H1 (cell line): Measurements from ENCODE around the gene SEC11A. TPM values are rescaled to one million over a fixed set of nuclear protein-coding genes. Genes with fewer than 3 reads are reported as not detected.
"Not testable (repeated sequence)": the region's sequence is repeated elsewhere in the genome, so short reads cannot be mapped to it uniquely, and the experiment has no call there.

Source experiments
- CTCF ChIA-PET: fragments of 300-600 bp; sonication (Branson Sonifier 250); formaldehyde crosslinking; loops from one replicate; lab custom pipeline; 2021; ENCODE audit not compliant: partially characterized antibody; lab: Charles Lee
- POLR2A ChIA-PET: fragments of 300-600 bp; sonication (Branson Sonifier 250); formaldehyde crosslinking; loops from one replicate; lab custom pipeline; 2021; ENCODE audit warnings: inconsistent platforms; ENCODE audit not compliant: partially characterized antibody; lab: Charles Lee
- DNase-seq, 2 experiments: peaks; one replicate each; pipeline versions ENCODE4 v3.0.0 to v3.0.0-alpha.2; 2010 to 2022; ENCODE audit warnings: low spot score in 2 of 2, low read depth in 1 of 2, mixed read lengths in 1 of 2
- FAIRE-seq: peaks from 2 replicates; lab custom pipeline; 2011; peaks lifted over from hg19 to GRCh38; lab: Jason Lieb, UNC
- H2AFZ ChIP-seq: 2 replicates; pipeline ENCODE4 v1.8.1; 2012; ENCODE audit warnings: low read length, inconsistent platforms
- H2AK5ac ChIP-seq: 2 replicates; pipeline ENCODE4 v1.6.1; 2013; ENCODE audit warnings: low read depth, low read length
- H2BK120ac ChIP-seq: replicated peaks from 2 replicates; pipeline ENCODE3; 2013; ENCODE audit warnings: low read depth, low read length, inconsistent platforms
- H2BK12ac ChIP-seq: 2 replicates; pipeline ENCODE4 v1.6.1; 2013; ENCODE audit warnings: low read depth, low read length
- H2BK15ac ChIP-seq: 2 replicates; pipeline ENCODE4 v1.6.1; 2013; ENCODE audit warnings: low read length
- H2BK20ac ChIP-seq: 2 replicates; pipeline ENCODE4 v1.6.1; 2013; ENCODE audit warnings: low read length
- H2BK5ac ChIP-seq: 2 replicates; pipeline ENCODE4 v1.6.1; 2013; ENCODE audit warnings: low read depth, low read length
- H3K14ac ChIP-seq: 2 replicates; pipeline ENCODE4 v1.6.1; 2013; ENCODE audit warnings: inconsistent platforms; ENCODE audit not compliant: insufficient read length
- H3K18ac ChIP-seq: 2 replicates; pipeline ENCODE4 v1.6.1; 2013; ENCODE audit warnings: low read length; ENCODE audit errors: extremely low read depth
- H3K23ac ChIP-seq: 2 replicates; pipeline ENCODE4 v1.6.1; 2013; ENCODE audit warnings: inconsistent platforms; ENCODE audit not compliant: insufficient read length
- H3K23me2 ChIP-seq: 2 replicates; pipeline ENCODE4 v1.6.1; 2013; ENCODE audit warnings: low read depth, low read length
- H3K27ac ChIP-seq: 2 replicates; pipeline ENCODE4 v1.6.1; 2011; ENCODE audit warnings: low read depth, low read length, inconsistent platforms
- H3K27me3 ChIP-seq, 4 experiments: replicated peaks in 1 of 4; 1 replicate in 1 of 4; 2 replicates in 3 of 4; pipeline versions ENCODE4 v1.6.1 to v1.8.1; 2011 to 2013; ENCODE audit warnings: low read length in 3 of 4, mild to moderate bottlenecking in 3 of 4, inconsistent platforms in 2 of 4, mixed read lengths in 2 of 4, moderate library complexity in 1 of 4; ENCODE audit not compliant: control insufficient read depth in 3 of 4, insufficient read depth in 3 of 4; ENCODE audit errors: extremely low read depth in 1 of 4
- H3K36me3 ChIP-seq, 4 experiments: 2 replicates each; pipeline versions ENCODE4 v1.6.1 to v1.8.1; 2011 to 2013; ENCODE audit warnings: mild to moderate bottlenecking in 4 of 4, low read length in 3 of 4, moderate library complexity in 2 of 4, control low read depth in 1 of 4, inconsistent platforms in 1 of 4; ENCODE audit not compliant: insufficient read depth in 4 of 4, control insufficient read depth in 2 of 4
- H3K4ac ChIP-seq: replicated peaks from 2 replicates; pipeline ENCODE3; 2013; ENCODE audit warnings: low read length, low read depth, mixed read lengths, inconsistent platforms; ENCODE audit not compliant: insufficient read length
- H3K4me1 ChIP-seq, 4 experiments: replicated peaks in 1 of 4; 1 replicate in 1 of 4; 2 replicates in 3 of 4; pipeline versions ENCODE4 v1.6.1 to v1.8.1; 2011 to 2013; ENCODE audit warnings: low read length in 3 of 4, inconsistent platforms in 2 of 4, mixed read lengths in 1 of 4; ENCODE audit not compliant: insufficient read depth in 4 of 4, control insufficient read depth in 3 of 4
- H3K4me2 ChIP-seq, 2 experiments: 2 replicates each; pipeline versions ENCODE4 v1.6.1 to v1.8.1; 2011 to 2013; ENCODE audit warnings: low read depth in 2 of 2, low read length in 2 of 2, control low read depth in 1 of 2, inconsistent platforms in 1 of 2, mild to moderate bottlenecking in 1 of 2; ENCODE audit not compliant: insufficient read depth in 1 of 2
- H3K4me3 ChIP-seq, 4 experiments: fragments of 200-600, 300-600 bp in 1 of 4; sonication (generic), shearing (Covaris generic), sonication (Bioruptor Twin) in 1 of 4; 2 replicates each; pipeline versions ENCODE4 v1.5.1 to v1.8.1; 2011 to 2016; ENCODE audit warnings: low read length in 4 of 4, low read depth in 3 of 4, control low read depth in 2 of 4, inconsistent platforms in 2 of 4, mild to moderate bottlenecking in 2 of 4, mixed read lengths in 1 of 4, moderate library complexity in 1 of 4; ENCODE audit not compliant: insufficient read depth in 2 of 4; ENCODE audit errors: extremely low read depth in 1 of 4
- H3K56ac ChIP-seq: replicated peaks from 2 replicates; pipeline ENCODE3; 2013; ENCODE audit warnings: low read depth, mild to moderate bottlenecking, mixed read lengths, low read length, inconsistent platforms; ENCODE audit not compliant: insufficient read length
- H3K79me1 ChIP-seq: 2 replicates; pipeline ENCODE4 v1.6.1; 2013; ENCODE audit warnings: low read depth, low read length, control low read depth
- H3K79me2 ChIP-seq, 2 experiments: 2 replicates each; pipeline versions ENCODE4 v1.6.1 to v1.8.1; 2012 to 2013; ENCODE audit warnings: low read length in 2 of 2, mild to moderate bottlenecking in 2 of 2, inconsistent platforms in 1 of 2; ENCODE audit not compliant: insufficient read depth in 2 of 2, control insufficient read depth in 1 of 2
- H3K9ac ChIP-seq, 4 experiments: replicated peaks in 1 of 4; 1 replicate in 1 of 4; 2 replicates in 3 of 4; pipeline versions ENCODE4 v1.6.1 to v1.8.1; 2011 to 2013; ENCODE audit warnings: low read depth in 3 of 4, low read length in 3 of 4, control low read depth in 2 of 4, mild to moderate bottlenecking in 2 of 4, moderate library complexity in 2 of 4, inconsistent platforms in 1 of 4; ENCODE audit errors: extremely low read depth in 1 of 4
- H3K9me3 ChIP-seq, 2 experiments: 2 replicates each; pipeline versions ENCODE4 v1.6.1 to v1.8.1; 2012 to 2013; ENCODE audit warnings: mild to moderate bottlenecking in 2 of 2, moderate library complexity in 2 of 2, control low read depth in 1 of 2, inconsistent platforms in 1 of 2, low read depth in 1 of 2, low read length in 1 of 2, mixed read lengths in 1 of 2; ENCODE audit not compliant: insufficient read depth in 2 of 2
- H4K20me1 ChIP-seq, 2 experiments: replicated peaks in 1 of 2; 2 replicates each; pipeline versions ENCODE3 to v1.8.1; 2011 to 2013; ENCODE audit warnings: inconsistent platforms in 2 of 2, low read length in 2 of 2, mild to moderate bottlenecking in 1 of 2; ENCODE audit not compliant: insufficient read depth in 2 of 2, control insufficient read depth in 1 of 2
- H4K5ac ChIP-seq: 2 replicates; pipeline ENCODE4 v1.6.1; 2013; ENCODE audit warnings: low read length, low read depth, mixed read lengths, inconsistent platforms; ENCODE audit not compliant: insufficient read length
- H4K8ac ChIP-seq: 2 replicates; pipeline ENCODE4 v1.8.0; 2013; ENCODE audit warnings: mild to moderate bottlenecking, moderate library complexity, low read length, inconsistent platforms; ENCODE audit not compliant: insufficient read depth; ENCODE audit errors: extremely low read depth
- H4K91ac ChIP-seq: replicated peaks from 2 replicates; pipeline ENCODE3; 2013; ENCODE audit warnings: low read length, mixed read lengths, inconsistent platforms; ENCODE audit not compliant: insufficient read length
- WGBS, 2 experiments: shearing (Covaris generic) in 1 of 2; methylation state at CpG; one replicate each; pipeline versions ENCODE4 v1.1.6 to v1.1.7; 2013 to 2015; ENCODE audit warnings: low lambda C conversion rate in 2 of 2, mixed read lengths in 2 of 2, inconsistent platforms in 1 of 2, low coverage in 1 of 2, missing lambda C conversion rate in 1 of 2; ENCODE audit not compliant: insufficient replicate concordance in 2 of 2, insufficient coverage in 1 of 2, insufficient read length in 1 of 2; ENCODE audit errors: extremely low coverage in 1 of 2, missing lambda C conversion rate in 1 of 2; 5-methylcytosine and 5-hydroxymethylcytosine counted together
- polyA plus RNA-seq, 7 experiments: library from polyadenylated mRNA; depleted of rRNA in 3 of 7; stranded (reverse) in 5 of 7; unstranded in 2 of 7; fragments of >200 nt in 5 of 7; fragments of 200-250 nt in 2 of 7; gene quantifications; 1 replicate in 5 of 7; 2 replicates in 1 of 7; 4 replicates in 1 of 7; pipeline versions ENCODE4 v1.2.1 to v1.2.3, GENCODE V29; 2011 to 2013; ENCODE audit warnings: missing spikeins in 2 of 7, mixed read lengths in 2 of 7
- total RNA-seq: library from RNA; stranded (reverse); fragmentation: NEBNext Ultra II Directional; extraction: Animal tissue kit (Norgen Biotek cat#: 25700); gene quantifications from 2 replicates; pipeline ENCODE4 v1.2.1, GENCODE V29; 2021

Gene SEC11A
- total and polyA plus RNA-seq, 2 of the 8 experiments (the other 6 are each of a cell fraction or from before 2014, with no cell fraction given): 268 to 316 TPM

DNA sequence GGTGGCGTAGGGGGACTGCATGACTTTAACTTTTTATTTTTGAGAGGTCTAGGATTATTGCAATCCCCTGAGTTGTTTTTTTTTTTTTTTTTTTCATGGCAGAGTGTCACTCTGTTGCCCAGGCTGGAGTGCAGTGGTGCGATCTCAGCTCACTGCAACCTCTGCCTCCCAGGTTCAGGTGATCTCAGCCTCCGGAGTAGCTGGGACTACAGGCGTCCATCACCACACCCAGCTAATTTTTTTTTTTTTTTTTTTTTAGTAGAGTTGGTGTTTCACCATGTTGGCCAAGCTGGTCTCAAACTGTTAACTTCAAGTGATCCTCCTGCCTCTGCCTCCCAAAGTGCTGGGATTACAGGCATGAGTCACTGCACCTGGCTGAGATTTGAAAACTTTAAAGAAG lies 39.0 kb upstream of the SEC11A start:
- not testable (repeated sequence) for H3K9ac ChIP-seq, DNase-seq, H3K18ac ChIP-seq, H2AFZ ChIP-seq, H2AK5ac ChIP-seq, H3K4me2 ChIP-seq, H4K20me1 ChIP-seq, H2BK20ac ChIP-seq, H3K9me3 ChIP-seq, H3K23ac ChIP-seq, H4K8ac ChIP-seq, H3K14ac ChIP-seq, H4K91ac ChIP-seq, H3K27ac ChIP-seq, FAIRE-seq, H3K4me3 ChIP-seq, H3K79me1 ChIP-seq, H3K36me3 ChIP-seq, H2BK5ac ChIP-seq, H2BK15ac ChIP-seq, H3K4me1 ChIP-seq, H2BK12ac ChIP-seq, H4K5ac ChIP-seq, H3K27me3 ChIP-seq, H3K56ac ChIP-seq, H3K23me2 ChIP-seq, H2BK120ac ChIP-seq
- ChIA-PET CTCF (interaction anchor here (0.7 to 1.6 kb wide), 5 partner anchors 19 to 167 kb away, joined by 3 to 7 read pairs (median 3); partner anchors contain the start of gene ALPK3), POLR2A (interaction anchor here (0.6 to 1.3 kb wide), 4 partner anchors 48 to 127 kb away, joined by 3 to 4 read pairs (median 3); no protein-coding TSS in a partner anchor)
- 87% methylated on average over 3 of the region's 4 CpGs; no CpG with 5 or more reads in 1 of the 2 experiments for WGBS, 2 experiments
- H3K79me2 ChIP-seq: peaks cover 16 to 90% of the 10 kb centered on the region in 2 experiments
- H3K4ac ChIP-seq: peak overlapping the region; percentile 44
